Heart right ventricle (tissue), 16 donors: ENCODE results near the gene TCF7. TPM values are rescaled to one million over a fixed set of nuclear protein-coding genes. Genes with fewer than 3 reads are reported as not detected.
A peak's percentile ranks its signal among the peaks of the same experiment; 100 is the strongest.

ENCODE experiments used
- ATAC-seq, 8 donors: fragments of 200-7000 bp; cut with Tn5 transposase; one replicate each; pipeline ENCODE4 v1.9.1; 2020; ENCODE audit warnings: mild to moderate bottlenecking in 8 of 8, moderate library complexity in 8 of 8, moderate number of reproducible peaks in 1 of 8
- DNase-seq, 2 donors: peaks; one replicate each; pipeline ENCODE4 v3.0.0-alpha.2; 2020
- H3K27ac ChIP-seq, 10 donors: fragments of 200-600 bp; sonication (generic) in 2 of 10; one replicate each; pipeline versions ENCODE4 v1.5.0 to v1.8.0; 2020 to 2022; ENCODE audit warnings: mild to moderate bottlenecking in 3 of 10
- H3K27me3 ChIP-seq, 7 donors: fragments of 200-600 bp; one replicate each; pipeline ENCODE4 v1.8.0; 2021 to 2022; ENCODE audit warnings: mild to moderate bottlenecking in 2 of 7
- H3K36me3 ChIP-seq, 9 donors: fragments of 200-600 bp; sonication (generic) in 1 of 9; one replicate each; pipeline versions ENCODE4 v1.5.0 to v1.8.0; 2020 to 2022; ENCODE audit warnings: mild to moderate bottlenecking in 2 of 9
- H3K4me1 ChIP-seq, 9 donors: fragments of 200-600 bp; sonication (generic) in 1 of 9; one replicate each; pipeline versions ENCODE4 v1.5.0 to v1.8.0; 2020 to 2022; ENCODE audit warnings: mild to moderate bottlenecking in 4 of 9
- H3K4me3 ChIP-seq, 10 donors: fragments of 200-600 bp; sonication (generic) in 2 of 10; one replicate each; pipeline versions ENCODE4 v1.5.0 to v1.8.0; 2020 to 2022; ENCODE audit warnings: mild to moderate bottlenecking in 7 of 10, moderate library complexity in 2 of 10
- H3K9me3 ChIP-seq, 11 donors: fragments of 200-600 bp in 10 of 11; sonication (generic) in 2 of 11; one replicate each; pipeline versions ENCODE4 v1.5.0 to v1.8.0; 2013 to 2022; ENCODE audit warnings: mild to moderate bottlenecking in 2 of 11, control low read depth in 1 of 11, moderate library complexity in 1 of 11
- WGBS, 2 donors: extraction: QIAGEN DNeasy Blood & Tissue Kit; methylation state at CpG; one replicate each; pipeline ENCODE4 v1.1.7; 2013; ENCODE audit warnings: inconsistent platforms in 1 of 2; 5-methylcytosine and 5-hydroxymethylcytosine counted together
- intact Hi-C, 10 donors: fragments of 100-400 bp; cut with DNase I; formaldehyde crosslinking; loops; one replicate each; pipeline versions ENCODE4 v1.11.1 to v1.14.2; 2022
- polyA plus RNA-seq, 2 donors: library from polyadenylated mRNA; stranded (reverse); fragments of 200-250 nt; gene quantifications; one replicate each; pipeline ENCODE4 v1.2.3, GENCODE V29; 2013
- total RNA-seq, 10 donors: library from RNA; stranded (reverse); fragmentation: NEBNext Ultra II Directional in 3 of 10; extraction: Animal tissue kit (Norgen Biotek cat#: 25700) in 3 of 10; gene quantifications; one replicate each; pipeline versions ENCODE4 v1.2.1 to v1.2.4, GENCODE V29; 2021 to 2023
- TF ChIP-seq, protein P1 (sequence below), 9 donors: fragments of 200-600 bp; sonication (generic) in 2 of 9; IDR thresholded peaks; one replicate each; pipeline versions ENCODE4 v1.5.0 to v1.8.0; 2021 to 2022; ENCODE audit warnings: antibody characterized with exemption in 9 of 9, mild to moderate bottlenecking in 5 of 9, moderate library complexity in 1 of 9
- donor health status: Arrhythmogenic right ventricular cardiomyopathy.
- donor health status: ischemic (EF 13 %, LVEDD 7.1; RV severe dilation, severe dysfunction).
- donor health status: healthy with polysubstance abuse.
- donor health status: DM: no; HTN: yes; CAD: no.
- donor health status: DM: no; HTN: no; CAD: no.
- donor health status: ischemic (EF 25% LVEDD 6.9; RV normal size, moderate dysfunction).
- donor health status: ischemic (EF 25% LVEDD 5.7; RV mildly dilated, moderate dysfunction).
- donor health status: healthy.
- donor health status: DM: yes; HTN: yes; CAD: no.
- donor health status: Ischemic cardiomyopathy.
- donor health status: ischemic (EF 35%, LVEDD 5.7; RV mildly dilated, moderate dysfunction).
- donor health status: nonischemic (EF 11% LVEDD 7.7; RV severe dilation, severe dysfunction).
- donor health status: DM: yes; HTN: yes; CAD: no.
- donor health status: PGD.
- donor health status: ischemic (EF 29% LVEDD 5.4; RV normal size, mild dysfunction).
- donor health status: nonischemic (EF 23%, LVEDD 6.1; RV moderate dilation, normal function).

TCF7 gene
- total and polyA plus RNA-seq, 12 donors, result 0.42 to 5.9 (median 1.9) TPM

DNA sequence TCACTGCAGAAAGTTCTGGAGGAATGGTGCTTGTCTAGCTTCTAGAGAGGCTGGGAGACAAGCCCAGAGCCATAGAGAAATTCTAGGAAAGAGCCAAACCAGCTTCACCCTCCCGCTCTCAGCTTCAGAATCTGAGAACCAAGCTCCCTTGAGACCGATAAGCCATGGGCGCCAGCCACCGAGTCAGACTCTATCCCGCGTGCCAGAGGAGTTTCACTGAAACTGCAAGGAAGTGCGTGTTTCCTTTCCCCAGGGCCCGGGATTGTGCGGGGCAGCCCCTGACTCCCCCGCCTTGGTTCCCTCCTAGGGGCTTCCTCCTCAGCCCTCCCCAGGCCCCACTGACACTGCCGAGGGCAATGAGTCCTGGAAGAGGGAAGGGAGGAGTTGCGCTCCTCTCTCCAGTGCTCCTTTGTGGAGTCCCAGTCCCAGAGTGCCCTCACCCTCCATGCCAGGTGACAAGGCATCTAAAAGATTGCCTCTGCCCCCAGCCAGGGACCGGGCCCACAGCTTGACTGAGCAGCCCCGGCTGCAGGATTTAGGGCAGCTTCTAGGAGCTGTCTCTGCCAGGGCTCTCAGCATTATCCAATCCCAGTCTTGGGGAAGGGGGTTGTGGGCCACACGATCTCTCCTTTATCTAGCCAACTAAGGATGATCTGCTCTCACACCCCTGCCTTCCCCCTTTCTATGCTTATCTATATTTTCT, 18.4 kb upstream of the TCF7 start:
- intact Hi-C loops, result loop anchor here in 2 of 10 donors (5.0 to 10.0 kb wide), 2 partner anchors 49 to 1556 kb away; no protein-coding TSS in a partner anchor
- Histone ChIP-seq H3K4me1 (peaks cover 0 to 23% (median 8%) of the 10 kb centered on the region in 9 donors), H3K9me3 (no peaks in the 10 kb centered on the region), H3K27me3 (peaks cover 0 to 5% (median 0%) of the 10 kb centered on the region in 7 donors), H3K27ac (no peak overlapping the region), H3K4me3 (no peak overlapping the region), H3K36me3 (no peaks in the 10 kb centered on the region)
- peak in 6 of 8 donors; percentile 23 to 57 (median 38) for ATAC-seq
- DNase-seq, result no peak
- TF ChIP-seq, protein P1, sequence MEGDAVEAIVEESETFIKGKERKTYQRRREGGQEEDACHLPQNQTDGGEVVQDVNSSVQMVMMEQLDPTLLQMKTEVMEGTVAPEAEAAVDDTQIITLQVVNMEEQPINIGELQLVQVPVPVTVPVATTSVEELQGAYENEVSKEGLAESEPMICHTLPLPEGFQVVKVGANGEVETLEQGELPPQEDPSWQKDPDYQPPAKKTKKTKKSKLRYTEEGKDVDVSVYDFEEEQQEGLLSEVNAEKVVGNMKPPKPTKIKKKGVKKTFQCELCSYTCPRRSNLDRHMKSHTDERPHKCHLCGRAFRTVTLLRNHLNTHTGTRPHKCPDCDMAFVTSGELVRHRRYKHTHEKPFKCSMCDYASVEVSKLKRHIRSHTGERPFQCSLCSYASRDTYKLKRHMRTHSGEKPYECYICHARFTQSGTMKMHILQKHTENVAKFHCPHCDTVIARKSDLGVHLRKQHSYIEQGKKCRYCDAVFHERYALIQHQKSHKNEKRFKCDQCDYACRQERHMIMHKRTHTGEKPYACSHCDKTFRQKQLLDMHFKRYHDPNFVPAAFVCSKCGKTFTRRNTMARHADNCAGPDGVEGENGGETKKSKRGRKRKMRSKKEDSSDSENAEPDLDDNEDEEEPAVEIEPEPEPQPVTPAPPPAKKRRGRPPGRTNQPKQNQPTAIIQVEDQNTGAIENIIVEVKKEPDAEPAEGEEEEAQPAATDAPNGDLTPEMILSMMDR (IDR thresholded peaks at IDR 0.05), result no peak
- 39 to 51% methylated on average over 15 of the region's 15 CpGs for WGBS, 2 donors

DNA sequence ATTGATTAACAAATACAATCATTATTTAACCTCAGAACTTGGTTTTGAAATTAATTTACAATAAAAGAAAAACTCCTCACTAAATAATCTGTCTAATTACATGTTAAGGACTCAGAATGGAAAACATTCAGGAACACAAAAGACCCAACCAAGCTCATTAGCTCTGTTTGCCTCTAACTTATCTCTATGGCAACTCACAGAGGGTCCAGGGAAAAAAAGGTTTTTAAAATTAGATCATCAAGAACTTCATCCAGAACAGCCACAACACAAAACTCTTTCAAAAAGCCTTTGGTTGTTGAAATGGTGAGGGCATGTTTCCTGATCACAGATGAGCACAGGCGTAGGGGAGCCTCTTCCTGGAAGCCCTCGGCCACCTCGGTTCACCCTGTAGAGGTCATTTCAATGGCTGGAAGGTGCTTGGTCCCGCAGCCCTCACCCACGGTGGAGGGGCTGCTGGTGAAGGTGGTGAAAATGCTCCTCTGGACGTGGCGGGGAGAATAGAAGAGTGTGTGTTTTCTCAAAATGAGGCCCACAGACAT, 17.2 kb upstream of the TCF7 start:
- peaks cover 0 to 5% (median 0%) of the 10 kb centered on the region in 7 donors for H3K27me3 ChIP-seq

DNA sequence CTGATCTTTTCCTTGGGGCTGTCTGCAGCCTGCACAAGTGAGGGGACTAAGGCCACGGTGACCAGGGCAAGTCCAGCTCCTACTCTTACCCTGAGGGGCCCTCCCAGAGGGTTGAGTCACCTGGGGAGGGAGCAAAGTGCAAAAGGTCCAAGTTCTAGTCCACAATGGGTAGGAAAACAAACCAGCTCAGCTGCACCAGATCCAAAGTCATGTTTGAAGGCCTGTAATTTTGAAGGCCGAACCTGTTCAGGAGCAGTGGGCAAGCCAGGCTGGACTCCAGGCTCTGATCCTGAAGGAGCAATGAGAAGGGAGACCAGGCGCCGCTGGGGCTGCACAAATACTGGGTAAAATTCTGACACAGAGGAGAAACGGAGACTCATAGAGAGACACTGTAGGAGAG, 15.8 kb upstream of the TCF7 start:
- intact Hi-C loops, result loop anchor here in 2 of 10 donors (5.0 to 10.0 kb wide), 2 partner anchors 46 to 1554 kb away; no protein-coding TSS in a partner anchor
- no peak for DNase-seq
- Histone ChIP-seq H3K4me3 (no peak overlapping the region), H3K4me1 (peaks cover 0 to 35% (median 14%) of the 10 kb centered on the region in 9 donors), H3K9me3 (no peaks in the 10 kb centered on the region), H3K36me3 (no peaks in the 10 kb centered on the region), H3K27ac (no peak overlapping the region), H3K27me3 (peaks cover 0 to 5% (median 0%) of the 10 kb centered on the region in 7 donors)
- TF ChIP-seq, protein P1 (IDR thresholded peaks at IDR 0.05), result no peak
- 92 to 93% methylated on average over 5 of the region's 5 CpGs for WGBS, 2 donors
- ATAC-seq, result no peak

More for the DNA sequence above, 17.2 kb upstream of the TCF7 start:
- no peak for ATAC-seq
- no peaks in the 10 kb centered on the region for H3K36me3 ChIP-seq
- H3K4me1 ChIP-seq, result peaks cover 0 to 30% (median 14%) of the 10 kb centered on the region in 9 donors
- no peaks in the 10 kb centered on the region for H3K9me3 ChIP-seq
- no peak overlapping the region for H3K4me3 ChIP-seq
- H3K27ac ChIP-seq, result no peak overlapping the region
- TF ChIP-seq, protein P1 (IDR thresholded peaks at IDR 0.05), result no peak
- 75 to 76% methylated on average over 7 of the region's 7 CpGs for WGBS, 2 donors
- intact Hi-C loops, result loop anchor here in 2 of 10 donors (5.0 to 10.0 kb wide), 2 partner anchors 48 to 1555 kb away; no protein-coding TSS in a partner anchor
- DNase-seq, result no peak

DNA sequence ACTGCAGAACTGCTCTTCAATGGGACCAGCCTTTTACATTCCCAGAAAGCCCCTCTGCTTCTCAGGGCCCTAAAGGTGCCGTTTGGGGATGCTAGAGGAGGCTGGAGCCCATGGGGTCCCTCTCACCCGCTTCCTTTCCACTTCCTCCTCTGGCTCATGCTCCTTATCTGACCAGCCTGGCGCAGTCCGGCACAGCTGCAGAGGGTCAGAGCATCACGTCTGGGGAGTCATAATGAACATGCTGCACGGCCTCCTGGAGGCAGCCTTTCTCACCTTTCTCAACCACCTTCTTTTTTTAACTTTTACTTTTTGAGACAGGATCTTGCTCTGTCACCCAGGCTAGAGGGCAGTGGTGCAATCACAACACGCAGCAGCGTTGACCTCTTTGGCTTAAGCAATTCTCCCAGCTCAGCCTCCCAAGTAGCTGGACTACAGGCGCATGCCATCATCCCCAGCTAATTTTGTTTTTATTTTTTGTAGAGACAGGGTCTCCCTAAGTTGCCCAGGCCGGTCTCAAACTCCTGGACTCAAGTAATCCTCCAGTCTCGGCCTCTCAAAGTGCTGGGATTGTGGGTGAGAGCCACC, 15.1 kb upstream of the TCF7 start:
- Histone ChIP-seq H3K4me3 (no peak overlapping the region), H3K36me3 (no peaks in the 10 kb centered on the region), H3K4me1 (peaks cover 0 to 40% (median 14%) of the 10 kb centered on the region in 9 donors), H3K27me3 (peaks cover 0 to 5% (median 0%) of the 10 kb centered on the region in 7 donors), H3K27ac (peak overlapping the region in 1 of 10 donors; percentile 32), H3K9me3 (no peaks in the 10 kb centered on the region)
- TF ChIP-seq, protein P1 (IDR thresholded peaks at IDR 0.05), result no peak
- 89 to 93% methylated on average over 11 of the region's 11 CpGs for whole genome bisulfite sequencing, 2 donors
- DNase-seq, result no peak
- ATAC-seq, result no peak
- intact Hi-C loops, result loop anchor here in 2 of 10 donors (5.0 to 10.0 kb wide), 2 partner anchors 45 to 1553 kb away; no protein-coding TSS in a partner anchor
